GM12878 (cell line): ENCODE measurements around the gene MFAP4. TPM values are rescaled to one million over a fixed set of nuclear protein-coding genes. Genes with fewer than 3 reads are reported as not detected.

Experiments used
- ATAC-seq: fragments of 200-7000 bp; cut with Tn5 transposase; 3 replicates; pipeline ENCODE4 v1.9.1; 2020; ENCODE audit warnings: mild to moderate bottlenecking, moderate library complexity
- BruUV-seq: library from RNA; stranded (reverse); fragments of 400-500 nt; replicated peaks from 2 replicates; lab custom pipeline; 2021; lab: Mats Ljungman, UMichigan
- CTCF ChIA-PET: fragments of 300-600 bp; sonication (Branson Sonifier 250); formaldehyde crosslinking; extraction: SDS; loops from one replicate; lab custom pipeline; 2021; ENCODE audit warnings: inconsistent platforms; lab: Yijun Ruan, JAX
- POLR2A ChIA-PET: fragments of 350-600 bp; formaldehyde crosslinking; extraction: SDS; loops from one replicate; lab custom pipeline; 2021; ENCODE audit warnings: inconsistent platforms; lab: Charles Lee
- RAD21 ChIA-PET: fragments of 300-600 bp; sonication (Branson Sonifier 250); formaldehyde crosslinking; loops from one replicate; lab custom pipeline; 2023; ENCODE audit warnings: antibody characterized with exemption; ENCODE audit not compliant: unreplicated experiment; lab: Charles Lee
- SMC1A ChIA-PET: fragments of 300-600 bp; sonication (Branson Sonifier 250); formaldehyde crosslinking; loops from one replicate; lab custom pipeline; 2023; ENCODE audit not compliant: unreplicated experiment, uncharacterized antibody; lab: Charles Lee
- DNase-seq: peaks from one replicate; pipeline ENCODE4 v3.0.0-alpha.2; 2011; ENCODE audit warnings: low read depth, low spot score
- FAIRE-seq: peaks from 3 replicates; lab custom pipeline; 2011; peaks lifted over from hg19 to GRCh38; lab: Jason Lieb, UNC
- H2AFZ ChIP-seq: 2 replicates; pipeline ENCODE4 v1.6.0; 2011; ENCODE audit warnings: low read depth, low read length, control low read depth; ENCODE audit not compliant: control insufficient read depth
- H3K27ac ChIP-seq: 2 replicates; pipeline ENCODE4 v1.5.1; 2011; ENCODE audit warnings: control low read depth; ENCODE audit not compliant: control insufficient read depth, insufficient read depth
- H3K27me3 ChIP-seq, 2 experiments: replicated peaks in 1 of 2; 2 replicates each; pipeline versions ENCODE4 v1.6.0 to v1.6.1; 2011; ENCODE audit warnings: low read length in 1 of 2; ENCODE audit not compliant: control insufficient read depth in 2 of 2, insufficient read depth in 2 of 2
- H3K36me3 ChIP-seq, 2 experiments: 2 replicates each; pipeline ENCODE4 v1.5.1; 2011; ENCODE audit warnings: low read length in 1 of 2; ENCODE audit not compliant: control insufficient read depth in 2 of 2, insufficient read depth in 2 of 2
- H3K4me1 ChIP-seq: 2 replicates; pipeline ENCODE4 v1.6.1; 2011; ENCODE audit warnings: mild to moderate bottlenecking, low read length, moderate library complexity, mixed read lengths; ENCODE audit not compliant: control insufficient read depth, insufficient read depth
- H3K4me2 ChIP-seq: 2 replicates; pipeline ENCODE4 v1.6.0; 2011; ENCODE audit warnings: control low read depth; ENCODE audit not compliant: control insufficient read depth, insufficient read depth
- H3K4me3 ChIP-seq: fragments of 200-600 bp; sonication (generic); 2 replicates; pipeline ENCODE4 v1.5.1; 2016
- H3K79me2 ChIP-seq: 2 replicates; pipeline ENCODE4 v1.6.0; 2011; ENCODE audit warnings: low read length; ENCODE audit not compliant: control insufficient read depth, insufficient read depth
- H3K9ac ChIP-seq: 2 replicates; pipeline ENCODE4 v1.8.0; 2011; ENCODE audit warnings: low read length, control low read depth, mixed read lengths; ENCODE audit not compliant: control insufficient read depth, insufficient read depth
- H3K9me3 ChIP-seq: replicated peaks from 3 replicates; pipeline ENCODE4 v1.5.1; 2011; ENCODE audit warnings: mild to moderate bottlenecking, low read length; ENCODE audit not compliant: control insufficient read depth, insufficient read depth
- H4K20me1 ChIP-seq: 2 replicates; pipeline ENCODE4 v1.6.0; 2011; ENCODE audit not compliant: control insufficient read depth, insufficient read depth
- BMI1 ChIP-seq: fragments of 450-650 bp; IDR thresholded peaks from 2 replicates; pipeline ENCODE4 v1.6.1; 2016; ENCODE audit warnings: mild to moderate bottlenecking, moderate library complexity, borderline replicate concordance
- ETV6 ChIP-seq, 2 experiments: fragments of 450-650 bp in 1 of 2; IDR thresholded peaks in 1 of 2; conservative IDR thresholded peaks in 1 of 2; 2 replicates each; pipeline ENCODE4 v1.6.1; 2014; ENCODE audit warnings: antibody characterized with exemption in 1 of 2, borderline replicate concordance in 1 of 2, low read depth in 1 of 2, mild to moderate bottlenecking in 1 of 2, moderate library complexity in 1 of 2
- EZH2 ChIP-seq: IDR thresholded peaks from 2 replicates; pipeline ENCODE4 v1.6.1; 2012; ENCODE audit warnings: low read depth, mild to moderate bottlenecking, control low read depth, inconsistent platforms, low read length, borderline replicate concordance; ENCODE audit not compliant: control insufficient read depth
- FOS ChIP-seq: IDR thresholded peaks from 3 replicates; pipeline ENCODE4 v1.6.1; 2011; ENCODE audit warnings: borderline replicate concordance; ENCODE audit not compliant: insufficient read length; ENCODE audit errors: extremely low read depth
- MTA3 ChIP-seq: IDR thresholded peaks from 2 replicates; pipeline ENCODE4 v1.6.1; 2012; ENCODE audit warnings: low read length, inconsistent platforms, borderline replicate concordance
- MYB ChIP-seq: fragments of 150-350 bp; IDR thresholded peaks from 2 replicates; pipeline ENCODE4 v1.6.1; 2014; ENCODE audit warnings: mild to moderate bottlenecking, low read depth, low read length, borderline replicate concordance
- NFXL1 ChIP-seq: fragments of 450-650 bp; IDR thresholded peaks from 2 replicates; pipeline ENCODE4 v1.6.1; 2017; ENCODE audit warnings: antibody characterized with exemption, mild to moderate bottlenecking, borderline replicate concordance
- NR2F1 ChIP-seq: fragments of 450-650 bp; conservative IDR thresholded peaks from 2 replicates; pipeline ENCODE4 v1.6.1; 2017; ENCODE audit warnings: mild to moderate bottlenecking
- PAX8 ChIP-seq: fragments of 450-650 bp; IDR thresholded peaks from 2 replicates; pipeline ENCODE4 v1.6.1; 2017; ENCODE audit warnings: mild to moderate bottlenecking, moderate library complexity
- RBBP5 ChIP-seq: fragments of 200-600 bp; sonication (generic); conservative IDR thresholded peaks from 2 replicates; pipeline ENCODE4 v1.6.1; 2016
- STAT3 ChIP-seq: IDR thresholded peaks from 2 replicates; pipeline ENCODE4 v1.6.1; 2011; ENCODE audit warnings: low read depth, low read length, improper control_type of control experiment
- TCF12 ChIP-seq: IDR thresholded peaks from 2 replicates; pipeline ENCODE4 v1.6.1; 2011; ENCODE audit warnings: low read depth, mild to moderate bottlenecking, low read length
- TCF7 ChIP-seq: IDR thresholded peaks from 2 replicates; pipeline ENCODE4 v1.6.1; 2014; ENCODE audit warnings: antibody characterized with exemption, borderline replicate concordance
- YBX1 ChIP-seq: fragments of 450-650 bp; IDR thresholded peaks from 2 replicates; pipeline ENCODE4 v1.6.1; 2016; ENCODE audit warnings: antibody characterized with exemption
- ZNF384 ChIP-seq: IDR thresholded peaks from 2 replicates; pipeline ENCODE4 v1.6.1; 2012; ENCODE audit warnings: low read depth, mild to moderate bottlenecking, low read length, improper control_type of control experiment, borderline replicate concordance
- ZSCAN29 ChIP-seq: fragments of 450-650 bp; IDR thresholded peaks from 2 replicates; pipeline ENCODE4 v1.6.1; 2017; ENCODE audit warnings: mild to moderate bottlenecking, moderate library complexity
- WGBS: methylation state at CpG from one replicate; pipeline ENCODE4 v1.1.6; 2016; ENCODE audit warnings: low lambda C conversion rate; ENCODE audit not compliant: insufficient replicate concordance, insufficient coverage; ENCODE audit errors: missing lambda C conversion rate; 5-methylcytosine and 5-hydroxymethylcytosine counted together
- in situ Hi-C: fragments of 300-500 bp; cut with MboI; formaldehyde crosslinking; loops from 9 replicates; pipeline ENCODE4 v1.14.3; 2018; ENCODE audit warnings: mixed read lengths
- intact Hi-C: fragments of 100-400 bp; cut with micrococcal nuclease; formaldehyde crosslinking; loops from one replicate; pipeline ENCODE4 v1.14.2; 2022; ENCODE audit not compliant: unreplicated experiment
- polyA plus RNA-seq, 11 experiments: library from polyadenylated mRNA; depleted of rRNA in 4 of 11; unstranded in 6 of 11; stranded (reverse) in 5 of 11; fragments of >200 nt; fragmentation: Nextera tagmentation in 4 of 11; fragmentation: Illumina TruSeq in 1 of 11; extraction: Ambion mirVana in 4 of 11; extraction: Trizol in 1 of 11; gene quantifications; 1 replicate in 1 of 11; 2 replicates in 10 of 11; pipeline versions ENCODE4 v1.2.1 to v1.2.3, GENCODE V29; 2011 to 2016; ENCODE audit warnings: inconsistent platforms in 2 of 11, missing spikeins in 2 of 11, low read depth in 1 of 11
- total RNA-seq, 4 experiments: library from RNA; depleted of rRNA in 3 of 4; stranded (reverse); fragments of >200 nt in 3 of 4; fragmentation: Illumina TruSeq in 1 of 4; extraction: Trizol in 1 of 4; gene quantifications; 2 replicates each; pipeline versions ENCODE4 v1.2.1 to v1.2.3, GENCODE V29; 2013 to 2021
- TF ChIP-seq, protein P1 (sequence below): fragments of 450-650 bp; formaldehyde crosslinking; IDR thresholded peaks from 2 replicates; pipeline ENCODE4 v1.4.0; 2022; ENCODE audit warnings: mild to moderate bottlenecking, moderate library complexity
- TF ChIP-seq, protein P2 (sequence below): IDR thresholded peaks from 2 replicates; pipeline ENCODE4 v1.6.1; 2012; ENCODE audit warnings: low read depth, low read length, improper control_type of control experiment
- TF ChIP-seq, protein P3 (sequence below): IDR thresholded peaks from 2 replicates; pipeline ENCODE4 v1.6.1; 2012; ENCODE audit warnings: low read length, inconsistent platforms
- TF ChIP-seq, protein P4 (sequence below): IDR thresholded peaks from 2 replicates; pipeline ENCODE4 v1.6.1; 2011; ENCODE audit warnings: low read depth, mild to moderate bottlenecking, low read length, moderate library complexity, borderline replicate concordance; ENCODE audit errors: extremely low read depth

MFAP4 gene
- total and polyA plus RNA-seq, 10 of the 15 experiments (the other 5 are each of a cell fraction or from before 2014, with no cell fraction given), result 0.08 to 0.28 (median 0.09) TPM; not detected in 7

DNA sequence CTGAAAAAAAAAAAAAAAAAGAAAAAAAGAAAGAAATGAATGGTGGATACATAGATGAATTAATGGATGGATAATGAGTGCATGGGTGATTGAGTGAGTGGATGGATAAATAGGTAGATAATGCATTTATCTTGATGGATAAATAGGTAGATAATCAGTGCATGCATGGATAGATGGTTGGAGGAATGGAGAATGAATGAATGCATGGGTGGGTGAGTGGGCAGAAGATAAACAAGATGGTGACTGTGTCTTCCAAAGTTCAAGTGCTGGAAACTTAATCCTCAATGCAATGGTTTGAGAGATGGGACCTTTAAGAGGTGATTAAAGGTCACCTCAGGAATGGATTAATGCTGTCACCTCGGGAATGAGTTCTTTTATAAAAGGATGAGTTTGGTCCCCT is 17.3 kb upstream of the MFAP4 start (continued):
- TF ChIP-seq YBX1 (no peak), NFXL1 (no peak), MTA3 (no peak), EZH2 (no peak)
- TF ChIP-seq, protein P1, sequence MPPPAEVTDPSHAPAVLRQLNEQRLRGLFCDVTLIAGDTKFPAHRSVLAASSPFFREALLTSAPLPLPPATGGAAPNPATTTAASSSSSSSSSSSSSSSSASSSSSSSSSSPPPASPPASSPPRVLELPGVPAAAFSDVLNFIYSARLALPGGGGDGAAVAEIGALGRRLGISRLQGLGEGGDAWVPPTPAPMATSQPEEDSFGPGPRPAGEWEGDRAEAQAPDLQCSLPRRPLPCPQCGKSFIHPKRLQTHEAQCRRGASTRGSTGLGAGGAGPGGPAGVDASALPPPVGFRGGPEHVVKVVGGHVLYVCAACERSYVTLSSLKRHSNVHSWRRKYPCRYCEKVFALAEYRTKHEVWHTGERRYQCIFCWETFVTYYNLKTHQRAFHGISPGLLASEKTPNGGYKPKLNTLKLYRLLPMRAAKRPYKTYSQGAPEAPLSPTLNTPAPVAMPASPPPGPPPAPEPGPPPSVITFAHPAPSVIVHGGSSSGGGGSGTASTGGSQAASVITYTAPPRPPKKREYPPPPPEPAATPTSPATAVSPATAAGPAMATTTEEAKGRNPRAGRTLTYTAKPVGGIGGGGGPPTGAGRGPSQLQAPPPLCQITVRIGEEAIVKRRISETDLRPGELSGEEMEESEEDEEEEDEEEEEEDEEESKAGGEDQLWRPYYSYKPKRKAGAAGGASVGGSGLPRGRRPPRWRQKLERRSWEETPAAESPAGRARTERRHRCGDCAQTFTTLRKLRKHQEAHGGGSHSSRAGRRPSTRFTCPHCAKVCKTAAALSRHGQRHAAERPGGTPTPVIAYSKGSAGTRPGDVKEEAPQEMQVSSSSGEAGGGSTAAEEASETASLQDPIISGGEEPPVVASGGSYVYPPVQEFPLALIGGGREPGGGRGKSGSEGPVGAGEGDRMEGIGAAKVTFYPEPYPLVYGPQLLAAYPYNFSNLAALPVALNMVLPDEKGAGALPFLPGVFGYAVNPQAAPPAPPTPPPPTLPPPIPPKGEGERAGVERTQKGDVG (CRISPR knock-in tag), result no peak

DNA sequence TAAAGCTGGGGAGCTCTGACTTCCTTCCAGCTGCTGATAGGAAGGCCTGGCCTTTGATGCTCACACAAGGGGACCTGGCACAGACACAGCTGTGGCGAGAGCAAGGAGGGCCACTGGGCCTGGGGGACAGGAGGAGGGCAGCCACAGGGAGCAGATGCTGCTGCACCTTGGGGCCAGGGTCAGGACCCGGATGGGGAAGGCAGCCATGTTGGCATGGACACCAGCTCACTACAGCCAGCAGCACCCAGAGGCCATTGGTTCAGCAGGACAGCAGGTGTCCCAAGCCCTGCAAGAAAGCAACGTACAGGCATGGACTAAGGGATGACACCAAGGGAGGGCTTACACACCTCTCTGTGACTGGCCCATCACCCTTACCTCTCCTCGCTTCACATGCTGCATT is 16.0 kb upstream of the MFAP4 start:
- no peaks in the 10 kb centered on the region for H3K9me3 ChIP-seq
- DNase-seq, result no peak
- no peak overlapping the region for H3K4me3 ChIP-seq
- SMC1A ChIA-PET, result interaction anchor here (1.0 kb wide), 1 partner anchor 25 kb away, joined by 4 read pairs; the partner anchor contains the start of gene MAPK7
- no peaks in the 10 kb centered on the region for H4K20me1 ChIP-seq
- no peaks in the 10 kb centered on the region for H3K79me2 ChIP-seq
- no peaks in the 10 kb centered on the region; a peak in 1 of 4 replicates for H3K27me3 ChIP-seq
- POLR2A ChIA-PET, result no interaction called here
- in situ Hi-C loops (no loop called here), intact Hi-C loops (no loop called here)
- RAD21 ChIA-PET, result interaction anchor here (1.1 kb wide), 1 partner anchor 40 kb away, joined by 4 read pairs; the partner anchor contains the start of gene B9D1
- H3K4me2 ChIP-seq, result no peak overlapping the region
- CTCF ChIA-PET, result no interaction called here
- no peak overlapping the region for H3K27ac ChIP-seq
- BruUV-seq, result no TSS peak
- ATAC-seq, result no peak
- no peaks in the 10 kb centered on the region for H3K4me1 ChIP-seq
- no peak overlapping the region for H3K9ac ChIP-seq
- no peak overlapping the region for H2AFZ ChIP-seq
- H3K36me3 ChIP-seq, result no peaks in the 10 kb centered on the region
- FAIRE-seq, result no peak
- 10% methylated on average over 4 of the region's 4 CpGs for WGBS
- TF ChIP-seq ETV6 (conservative IDR thresholded peaks at IDR 0.05 in 1 of 2, IDR thresholded peaks at IDR 0.05 in 1 of 2; ENCODE audit: borderline replicate concordance in 1 of 2, low read depth in 1 of 2) (no peak), TCF12 (no peak), STAT3 (no peak), FOS (no peak), BMI1 (no peak), RBBP5 (no peak), ZNF384 (no peak), MYB (no peak), TCF7 (no peak), PAX8 (no peak), ZSCAN29 (no peak), NR2F1 (no peak)
- TF ChIP-seq, protein P2, sequence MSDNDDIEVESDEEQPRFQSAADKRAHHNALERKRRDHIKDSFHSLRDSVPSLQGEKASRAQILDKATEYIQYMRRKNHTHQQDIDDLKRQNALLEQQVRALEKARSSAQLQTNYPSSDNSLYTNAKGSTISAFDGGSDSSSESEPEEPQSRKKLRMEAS, result no peak
- TF ChIP-seq, protein P3, sequence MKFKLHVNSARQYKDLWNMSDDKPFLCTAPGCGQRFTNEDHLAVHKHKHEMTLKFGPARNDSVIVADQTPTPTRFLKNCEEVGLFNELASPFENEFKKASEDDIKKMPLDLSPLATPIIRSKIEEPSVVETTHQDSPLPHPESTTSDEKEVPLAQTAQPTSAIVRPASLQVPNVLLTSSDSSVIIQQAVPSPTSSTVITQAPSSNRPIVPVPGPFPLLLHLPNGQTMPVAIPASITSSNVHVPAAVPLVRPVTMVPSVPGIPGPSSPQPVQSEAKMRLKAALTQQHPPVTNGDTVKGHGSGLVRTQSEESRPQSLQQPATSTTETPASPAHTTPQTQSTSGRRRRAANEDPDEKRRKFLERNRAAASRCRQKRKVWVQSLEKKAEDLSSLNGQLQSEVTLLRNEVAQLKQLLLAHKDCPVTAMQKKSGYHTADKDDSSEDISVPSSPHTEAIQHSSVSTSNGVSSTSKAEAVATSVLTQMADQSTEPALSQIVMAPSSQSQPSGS, result no peak
- TF ChIP-seq, protein P4, sequence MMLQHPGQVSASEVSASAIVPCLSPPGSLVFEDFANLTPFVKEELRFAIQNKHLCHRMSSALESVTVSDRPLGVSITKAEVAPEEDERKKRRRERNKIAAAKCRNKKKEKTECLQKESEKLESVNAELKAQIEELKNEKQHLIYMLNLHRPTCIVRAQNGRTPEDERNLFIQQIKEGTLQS, result no peak
